HG03565 (cell line): ENCODE data around the gene USE1.
A peak's percentile ranks its signal among the peaks of the same experiment; 100 is the strongest.
"Not testable (repeated sequence)": the region's sequence is repeated elsewhere in the genome, so short reads cannot be mapped to it uniquely, and the experiment has no call there.

Experiments used
- ATAC-seq: cut with Tn5 transposase; IDR thresholded peaks from one replicate; pipeline ENCODE4 v1.9.1; 2021; ENCODE audit warnings: mild to moderate bottlenecking, moderate library complexity; ENCODE audit not compliant: unreplicated experiment

The USE1 gene

GRCh38 chr19:17215127-17215971, at the start of gene USE1:
Gene USE1 (plus strand): TSS chr19:17215357. CDS start chr19:17215406, 49 bp downstream.
- ATAC-seq: peak; percentile 61

GRCh38 chr19:17165715-17166114, 49.4 kb upstream of the USE1 start:
- no peak for ATAC-seq

GRCh38 chr19:17170538-17171297, 44.4 kb upstream of the USE1 start:
- ATAC-seq: no peak

GRCh38 chr19:17171874-17172273, 43.3 kb upstream of the USE1 start:
- no peak for ATAC-seq

GRCh38 chr19:17172624-17173345, 42.4 kb upstream of the USE1 start:
- ATAC-seq: no peak

GRCh38 chr19:17178291-17178690, 36.9 kb upstream of the USE1 start:
- ATAC-seq: no peak

GRCh38 chr19:17180997-17181702, 34.0 kb upstream of the USE1 start:
- no peak for ATAC-seq

GRCh38 chr19:17183271-17183761, 31.8 kb upstream of the USE1 start:
- no peak for ATAC-seq

- no peak for ATAC-seq
These were observed 31.3 kb upstream of the USE1 start for GRCh38 chr19:17183858-17184321.

GRCh38 chr19:17184371-17184841, 30.8 kb upstream of the USE1 start:
- no peak for ATAC-seq

GRCh38 chr19:17185590-17185989, 29.6 kb upstream of the USE1 start:
- no peak for ATAC-seq

- ATAC-seq: not testable (repeated sequence)
These were observed 23.4 kb upstream of the USE1 start for GRCh38 chr19:17191736-17192135.

- ATAC-seq: no peak
These were observed 22.4 kb upstream of the USE1 start for GRCh38 chr19:17192751-17193150.

- ATAC-seq: no peak
These were observed 20.5 kb upstream of the USE1 start for GRCh38 chr19:17194608-17195007.

GRCh38 chr19:17195106-17195505, 20.1 kb upstream of the USE1 start:
- no peak for ATAC-seq

- no peak for ATAC-seq
These were observed 18.5 kb upstream of the USE1 start for GRCh38 chr19:17196610-17197009.

- no peak for ATAC-seq
These were observed 17.5 kb upstream of the USE1 start for GRCh38 chr19:17197666-17198065.

GRCh38 chr19:17200408-17201079, 14.6 kb upstream of the USE1 start:
- no peak for ATAC-seq

- ATAC-seq: no peak
These were observed 12.9 kb upstream of the USE1 start for GRCh38 chr19:17202249-17202648.

GRCh38 chr19:17202713-17203112, 12.4 kb upstream of the USE1 start:
- no peak for ATAC-seq
